NCI-H526 (cell line): ENCODE results near the gene IFNAR1.

Experiments
- DNase-seq, 2 experiments: peaks; one replicate each; lab custom pipeline; 2025; lab: John Stamatoyannopoulos, UW

The IFNAR1 gene

GRCh38 chr21:33324291-33325221, at the start of gene IFNAR1:
TSS of gene IFNAR1 (plus strand) at chr21:33324970. CDS start at chr21:33325056, 86 bp downstream.
- peak; percentile 94 to 99 for DNase-seq

DNA sequence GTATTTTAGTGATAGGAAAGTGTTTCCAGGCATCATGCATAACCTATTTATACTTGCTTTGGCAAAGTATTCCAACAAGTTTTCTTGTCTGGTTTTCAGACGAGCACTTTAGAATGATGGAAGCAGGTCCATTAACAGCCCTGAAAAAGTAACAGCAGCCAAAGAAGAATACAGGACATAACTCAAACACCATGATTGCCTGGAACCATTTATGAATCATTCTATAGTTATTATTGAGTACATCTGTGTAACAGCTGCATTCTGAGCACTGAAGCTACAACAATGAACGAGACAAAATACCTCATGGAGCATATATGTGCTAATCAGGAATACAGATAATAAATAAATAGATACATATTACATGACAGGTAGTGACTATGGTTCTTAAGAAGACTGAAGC, 46.0 kb upstream of the IFNAR1 start:
- DNase-seq, result no peak

- DNase-seq, result no peak
These were observed 45.4 kb upstream of the IFNAR1 start for GRCh38 chr21:33279330-33279820.

GRCh38 chr21:33281096-33281652, 43.6 kb upstream of the IFNAR1 start:
- no peak for DNase-seq

DNA sequence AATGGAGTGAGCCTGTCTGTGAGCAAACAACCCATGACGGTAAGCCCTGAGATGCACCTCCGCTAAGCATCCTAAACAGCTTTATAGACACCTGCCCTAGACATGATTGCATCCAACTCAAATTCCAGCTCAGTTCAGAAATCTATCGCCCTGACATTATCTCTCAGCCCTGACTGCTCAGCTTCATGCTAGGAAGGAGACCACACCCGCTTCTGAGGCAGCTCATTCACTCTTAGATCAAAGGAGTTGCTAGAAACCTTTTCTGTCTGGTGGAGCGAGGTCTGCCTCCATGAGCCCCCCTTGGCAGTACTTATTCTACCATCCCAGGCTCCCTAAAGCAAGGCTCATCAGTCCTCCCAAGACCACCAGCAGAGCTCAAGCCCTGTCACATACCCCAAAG, 41.6 kb upstream of the IFNAR1 start:
- no peak for DNase-seq

GRCh38 chr21:33286076-33286475, 38.7 kb upstream of the IFNAR1 start:
- no peak for DNase-seq

DNA sequence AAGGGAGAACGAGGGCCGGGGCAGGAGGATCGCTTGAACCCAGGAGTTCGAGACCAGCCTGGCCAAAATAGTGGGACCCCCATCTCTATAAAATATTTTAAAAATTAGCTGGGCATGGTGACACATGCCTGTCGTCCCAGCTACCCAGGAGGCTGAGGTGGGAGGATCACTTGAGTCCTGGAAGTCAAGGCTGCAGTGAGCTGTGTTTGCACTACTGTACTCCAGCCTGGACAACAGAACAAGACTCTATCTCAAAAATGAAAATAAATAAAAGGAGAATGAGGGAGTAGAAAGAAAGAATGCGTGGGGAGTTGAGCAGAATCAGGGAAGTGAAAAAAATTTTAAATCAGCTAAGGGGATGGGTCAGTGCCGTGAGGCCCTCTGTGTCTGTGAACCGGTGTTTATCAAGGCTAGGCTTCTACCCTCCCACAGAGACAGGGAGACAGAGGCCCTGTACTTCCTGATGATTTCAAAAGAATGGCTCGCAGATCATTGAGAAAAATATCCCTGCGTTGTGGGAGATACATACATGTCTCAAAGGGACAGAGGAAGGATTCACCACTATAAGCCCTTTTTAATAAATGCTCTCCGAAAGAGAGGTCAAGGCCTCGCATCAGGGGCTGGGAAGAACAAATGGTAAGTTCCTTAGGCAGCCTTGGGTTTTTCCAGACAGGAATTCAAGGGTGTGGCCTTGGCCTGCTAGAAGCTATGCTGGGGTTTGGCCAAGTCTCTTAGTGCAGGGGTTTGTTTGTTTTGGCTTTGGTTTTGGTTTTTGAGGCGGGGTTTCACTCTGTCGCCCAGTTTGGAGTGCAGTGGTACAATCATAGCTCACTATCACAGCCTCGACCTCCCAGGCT, 37.9 kb upstream of the IFNAR1 start:
- no peak for DNase-seq

DNA sequence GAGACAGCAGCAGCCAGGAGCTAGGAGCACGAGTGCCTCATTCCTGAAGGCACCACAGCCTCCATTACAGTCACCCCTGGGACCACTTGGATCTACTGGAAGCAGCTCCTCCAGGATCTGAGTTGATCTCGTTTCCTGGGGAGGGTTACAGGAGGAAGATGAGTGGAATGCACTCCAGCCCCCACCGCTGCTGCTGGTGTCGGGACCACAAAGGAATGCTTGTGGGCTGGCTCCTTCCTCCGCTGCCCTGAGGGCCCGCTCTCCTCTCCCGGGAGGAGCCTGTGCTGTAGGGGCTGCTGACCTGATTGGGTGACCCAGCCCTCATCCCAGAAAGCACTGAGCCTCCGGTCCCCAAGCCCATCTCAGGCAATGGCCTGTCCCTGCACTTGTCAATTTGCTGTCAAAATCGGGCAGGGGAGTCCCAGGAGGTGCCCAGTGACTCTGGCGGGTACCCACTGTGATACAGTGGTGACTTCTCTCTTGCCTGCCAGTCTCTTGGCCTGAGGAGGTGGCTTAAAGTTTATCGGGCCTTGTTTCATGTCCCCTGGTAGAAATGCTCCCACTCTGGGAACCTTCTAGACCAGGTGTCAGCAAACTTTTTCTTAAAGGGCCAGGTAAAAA, 35.5 kb upstream of the IFNAR1 start:
- DNase-seq, result no peak

GRCh38 chr21:33290441-33290840, 34.3 kb upstream of the IFNAR1 start:
- no peak for DNase-seq

DNA sequence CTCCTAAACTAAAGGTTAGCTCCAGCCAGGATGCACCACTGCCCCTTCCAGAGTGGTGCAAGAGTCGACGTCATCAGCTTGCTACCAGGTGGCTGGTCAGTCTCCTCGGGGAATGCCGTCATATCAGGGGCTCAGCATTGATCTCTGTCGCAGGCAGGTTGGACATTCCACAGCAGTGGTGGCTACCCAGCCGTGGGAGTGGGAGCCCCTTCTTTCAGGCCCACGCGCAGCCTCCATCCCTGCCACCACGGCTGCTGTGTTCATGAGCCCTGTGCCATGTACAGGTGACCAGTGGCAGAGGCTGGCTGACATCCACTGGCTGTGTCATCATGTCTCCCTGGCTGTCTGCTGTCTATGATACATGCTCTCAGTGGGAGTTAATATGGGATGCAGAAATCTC, 33.1 kb upstream of the IFNAR1 start:
- no peak for DNase-seq

DNA sequence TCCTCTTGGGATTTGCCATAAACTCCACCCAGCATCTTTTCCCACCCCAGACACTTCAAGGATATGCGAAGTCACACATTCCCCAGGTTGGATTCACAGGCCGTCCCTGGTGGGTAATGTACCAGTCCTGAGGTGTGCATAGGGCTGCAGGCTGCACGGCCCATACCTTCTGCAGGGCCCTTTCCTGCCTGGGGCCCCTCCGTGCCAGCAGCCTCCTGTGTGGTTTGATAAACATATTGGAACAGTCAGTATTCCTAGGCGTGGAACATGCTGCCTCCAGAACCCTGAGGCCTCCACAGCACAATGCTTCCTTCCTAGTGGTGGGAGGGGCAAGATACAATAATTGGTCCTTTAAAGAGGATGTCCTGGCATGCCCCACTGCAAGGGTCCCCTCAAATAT, 32.0 kb upstream of the IFNAR1 start:
- DNase-seq, result no peak

DNA sequence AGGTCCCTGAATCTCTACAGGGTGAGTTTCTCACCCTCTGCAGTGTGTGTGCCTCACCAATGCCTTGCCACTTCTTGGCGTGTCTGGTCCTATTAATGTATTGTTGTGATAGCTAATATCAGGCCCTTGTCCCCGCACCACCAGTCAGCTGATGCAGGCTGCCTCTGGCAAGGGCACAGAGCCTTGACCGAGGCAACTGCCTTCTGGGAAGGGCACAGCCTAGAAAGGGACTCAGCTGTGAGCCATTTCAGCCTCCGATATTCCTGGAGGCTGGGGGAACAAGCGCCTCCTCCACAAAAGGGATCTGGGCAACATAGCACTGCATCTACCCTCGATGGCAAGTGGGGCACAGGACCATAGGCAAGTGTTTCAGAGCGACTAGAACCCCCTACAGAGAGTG, 31.6 kb upstream of the IFNAR1 start:
- DNase-seq, result no peak

GRCh38 chr21:33293811-33294216, 31.0 kb upstream of the IFNAR1 start:
- no peak for DNase-seq

GRCh38 chr21:33296156-33296555, 28.6 kb upstream of the IFNAR1 start:
- no peak for DNase-seq

GRCh38 chr21:33299181-33299752, 25.5 kb upstream of the IFNAR1 start:
- DNase-seq, result no peak

DNA sequence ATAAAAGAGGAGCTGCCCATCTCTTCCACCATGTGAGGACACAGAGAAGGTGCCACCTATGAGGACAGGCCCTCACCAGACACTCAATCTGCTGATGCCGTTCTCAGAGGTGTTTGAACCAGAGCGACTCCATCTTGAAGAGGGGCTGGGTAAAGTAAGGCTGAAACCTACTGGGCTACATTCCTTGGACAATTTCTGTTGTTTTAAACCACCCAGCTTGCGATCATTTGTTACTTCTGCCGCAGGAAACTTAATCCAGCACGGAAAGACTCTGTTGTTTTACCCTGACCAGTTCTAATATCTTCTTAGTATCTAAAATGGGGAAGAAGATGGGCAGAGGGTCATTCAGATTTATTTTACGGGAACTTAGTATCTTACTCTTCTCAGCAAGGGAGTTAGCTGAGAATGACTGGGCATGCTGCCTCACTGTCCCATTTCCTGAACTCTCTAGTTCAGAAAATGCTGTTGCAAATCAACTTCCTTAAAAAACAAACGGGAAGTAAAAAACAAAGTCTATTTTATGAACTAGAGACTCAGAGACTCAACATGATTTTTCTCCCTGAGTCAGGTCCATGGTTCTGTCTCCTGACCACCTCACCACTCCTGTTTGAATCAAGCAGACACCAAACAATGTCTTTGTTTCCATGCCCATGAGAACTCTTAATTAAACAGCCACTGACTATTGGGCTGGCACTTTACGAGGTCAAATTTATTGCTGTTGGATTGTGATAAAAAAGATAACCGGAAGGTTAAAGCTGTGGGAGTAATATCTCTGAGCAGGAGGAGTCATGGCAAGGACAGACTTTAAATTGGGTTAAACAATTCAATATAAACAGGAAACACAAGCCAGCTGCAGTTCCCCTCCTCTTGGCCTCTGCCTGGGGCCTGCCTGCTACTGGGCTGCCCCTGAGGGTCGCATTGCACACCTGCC, 23.8 kb upstream of the IFNAR1 start:
- DNase-seq, result peak in 1 of 2 experiments; percentile 5

DNA sequence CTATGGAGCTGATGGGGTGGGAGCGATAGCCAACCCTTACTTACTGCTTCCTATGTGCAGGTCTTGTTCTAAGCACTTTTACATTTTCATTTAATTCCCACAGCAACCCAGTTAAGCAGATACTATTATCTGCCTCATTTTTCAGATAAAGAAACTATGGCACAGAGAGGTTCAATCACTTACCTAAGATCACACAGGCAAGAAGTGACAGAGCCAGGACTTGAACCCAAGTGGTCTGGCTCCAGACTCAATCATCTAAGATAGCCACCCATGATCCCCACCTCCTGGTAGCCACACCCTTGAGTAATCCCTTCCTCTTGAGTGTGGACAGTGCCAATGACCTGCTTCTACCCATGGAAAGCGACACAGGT, 23.2 kb upstream of the IFNAR1 start:
- no peak for DNase-seq

DNA sequence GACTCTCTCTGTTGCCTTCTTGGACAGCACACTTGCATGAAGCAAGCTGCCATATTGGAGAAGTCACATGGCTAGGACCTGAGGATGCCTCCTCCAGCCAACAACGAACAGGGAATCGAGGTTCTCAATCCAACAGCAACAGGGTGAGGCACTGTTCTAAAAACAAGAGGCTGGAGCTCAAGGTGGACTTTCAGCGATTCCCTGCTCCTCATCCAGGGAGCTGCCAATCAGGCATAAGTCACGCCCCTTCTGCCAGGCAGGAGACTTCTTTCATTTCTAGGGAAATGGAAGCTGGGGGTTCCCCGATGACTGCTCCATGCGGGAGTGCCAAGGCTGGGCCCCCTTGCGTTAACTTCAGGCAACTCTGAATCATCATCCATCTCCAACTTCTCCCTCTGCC, 22.7 kb upstream of the IFNAR1 start:
- no peak for DNase-seq

- DNase-seq, result no peak
These were observed 22.0 kb upstream of the IFNAR1 start for GRCh38 chr21:33302796-33303195.

DNA sequence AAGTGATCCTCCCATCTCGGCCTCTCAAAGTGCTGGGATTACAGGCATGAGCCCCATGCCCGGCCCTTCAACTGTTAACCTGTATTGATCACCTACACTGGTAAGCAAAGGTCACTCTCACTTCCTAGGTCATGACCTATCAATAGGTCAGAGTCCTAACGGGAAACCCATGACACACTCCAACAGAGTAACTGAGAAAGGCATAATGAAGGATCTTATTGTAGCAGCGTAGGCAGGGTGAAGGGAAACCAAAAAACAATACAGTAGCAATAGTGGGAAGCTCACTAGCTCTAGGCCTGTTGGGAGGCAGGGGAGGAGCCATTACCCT, 19.5 kb upstream of the IFNAR1 start:
- no peak for DNase-seq

DNA sequence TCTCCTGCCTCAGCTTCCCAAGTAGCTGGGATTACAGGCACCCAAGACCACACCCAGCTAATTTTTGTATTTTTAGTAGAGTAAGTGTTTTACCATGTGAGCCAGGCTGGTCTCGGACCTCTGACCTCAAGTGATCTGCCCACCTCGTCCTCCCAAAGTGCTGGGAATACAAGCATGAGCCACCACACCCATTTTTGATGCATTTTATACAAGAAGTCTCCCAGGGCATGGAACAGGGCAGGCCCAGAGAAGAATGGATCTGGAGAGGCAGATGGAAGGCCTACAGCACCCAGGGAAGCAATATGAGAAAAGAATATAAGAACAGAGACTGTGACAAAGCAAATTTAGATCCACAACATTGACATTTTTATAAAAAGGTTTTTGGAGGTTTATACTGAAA, 18.8 kb upstream of the IFNAR1 start:
- no peak for DNase-seq
